SU-DHL-6 (cell line): Measurements from ENCODE around the gene ABHD3.

Experiments used
- CTCF ChIP-seq: fragments of 200-600 bp; sonication (generic); IDR thresholded peaks from one replicate; pipeline ENCODE4 v1.5.1; 2017; ENCODE audit warnings: antibody characterized with exemption, mild to moderate bottlenecking, low read length, moderate library complexity; ENCODE audit not compliant: insufficient read depth, poor library complexity, severe bottlenecking
- EZH2phosphoT487 ChIP-seq: fragments of 200-600 bp; sonication (generic), shearing (Covaris generic); conservative IDR thresholded peaks from 2 replicates; pipeline ENCODE4 v1.6.1; 2018; ENCODE audit warnings: mild to moderate bottlenecking, antibody characterized with exemption, low read length, moderate library complexity, mixed read lengths

GRCh38 chr18:21733011-21733410 lies 28.4 kb upstream of the ABHD3 start:
- TF ChIP-seq CTCF (no peak), EZH2phosphoT487 (no peak)
